ENCODE measurements around the gene MLLT1.

- TF ChIP-seq CTCF (conservative IDR thresholded peaks at IDR 0.05; ENCODE audit: low read length) (no peak), EZH2phosphoT487 (IDR thresholded peaks at IDR 0.05; ENCODE audit: borderline replicate concordance, low read depth, low read length) (no peak)
These were observed 795 bp downstream of the MLLT1 start for GRCh38 chr19:6278740-6279619.

All from OCI-LY7 (cell line).